Suprapubic skin (tissue), 4 donors: ENCODE results near the gene TAF12.

ENCODE experiments used
- POLR2A ChIP-seq, 2 donors: fragments of 450-650 bp; IDR thresholded peaks; one replicate each; pipeline ENCODE4 v1.6.1; 2017; ENCODE audit warnings: antibody characterized with exemption in 2 of 2, mild to moderate bottlenecking in 2 of 2, moderate library complexity in 2 of 2
- POLR2AphosphoS5 ChIP-seq, 3 donors: sonication (generic); formaldehyde crosslinking; IDR thresholded peaks; one replicate each; pipeline ENCODE4 v1.6.1; 2017; ENCODE audit warnings: antibody characterized with exemption in 3 of 3
- TF ChIP-seq, protein P1 (sequence below), 2 donors: fragments of 200-600 bp in 1 of 2; fragments of 450-650 bp in 1 of 2; sonication (generic) in 1 of 2; IDR thresholded peaks; one replicate each; pipeline ENCODE4 v1.5.1; 2016 to 2019; ENCODE audit warnings: antibody characterized with exemption in 2 of 2, mild to moderate bottlenecking in 1 of 2, moderate library complexity in 1 of 2

DNA sequence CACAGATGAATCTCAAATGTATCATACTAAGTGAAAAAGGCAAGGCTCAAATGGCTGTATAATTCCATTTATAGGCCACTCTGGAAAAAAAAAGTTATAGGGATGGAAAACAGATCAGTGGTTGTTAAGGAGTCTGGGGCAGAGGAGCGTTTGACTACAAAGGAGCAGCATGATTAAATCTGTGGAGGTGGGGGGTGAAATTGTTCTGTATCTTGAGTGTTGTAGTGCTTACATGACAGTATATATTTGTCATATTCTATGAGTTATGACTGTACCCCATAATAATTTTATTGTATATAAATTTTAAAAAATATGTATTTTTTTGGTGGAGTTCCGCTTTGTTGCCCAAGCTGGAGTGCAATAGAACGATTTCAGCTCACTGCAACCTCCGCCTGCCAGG is 10.3 kb downstream of the TAF12 start:
- no peak for TF ChIP-seq POLR2AphosphoS5 (IDR thresholded peaks at IDR 0.05)
- TF ChIP-seq, protein P1, sequence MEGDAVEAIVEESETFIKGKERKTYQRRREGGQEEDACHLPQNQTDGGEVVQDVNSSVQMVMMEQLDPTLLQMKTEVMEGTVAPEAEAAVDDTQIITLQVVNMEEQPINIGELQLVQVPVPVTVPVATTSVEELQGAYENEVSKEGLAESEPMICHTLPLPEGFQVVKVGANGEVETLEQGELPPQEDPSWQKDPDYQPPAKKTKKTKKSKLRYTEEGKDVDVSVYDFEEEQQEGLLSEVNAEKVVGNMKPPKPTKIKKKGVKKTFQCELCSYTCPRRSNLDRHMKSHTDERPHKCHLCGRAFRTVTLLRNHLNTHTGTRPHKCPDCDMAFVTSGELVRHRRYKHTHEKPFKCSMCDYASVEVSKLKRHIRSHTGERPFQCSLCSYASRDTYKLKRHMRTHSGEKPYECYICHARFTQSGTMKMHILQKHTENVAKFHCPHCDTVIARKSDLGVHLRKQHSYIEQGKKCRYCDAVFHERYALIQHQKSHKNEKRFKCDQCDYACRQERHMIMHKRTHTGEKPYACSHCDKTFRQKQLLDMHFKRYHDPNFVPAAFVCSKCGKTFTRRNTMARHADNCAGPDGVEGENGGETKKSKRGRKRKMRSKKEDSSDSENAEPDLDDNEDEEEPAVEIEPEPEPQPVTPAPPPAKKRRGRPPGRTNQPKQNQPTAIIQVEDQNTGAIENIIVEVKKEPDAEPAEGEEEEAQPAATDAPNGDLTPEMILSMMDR (IDR thresholded peaks at IDR 0.05), result no peak
- TF ChIP-seq POLR2A (IDR thresholded peaks at IDR 0.05), result no peak
